ENCODE data around the gene COX5A. TPM values are rescaled to one million over a fixed set of nuclear protein-coding genes. Genes with fewer than 3 reads are reported as not detected.
A peak's percentile ranks its signal among the peaks of the same experiment; 100 is the strongest.

The COX5A gene
- total and polyA plus RNA-seq, 2 of the 13 experiments (the other 11 are each of a cell fraction or from before 2014, with no cell fraction given), result 158 to 218 TPM

DNA sequence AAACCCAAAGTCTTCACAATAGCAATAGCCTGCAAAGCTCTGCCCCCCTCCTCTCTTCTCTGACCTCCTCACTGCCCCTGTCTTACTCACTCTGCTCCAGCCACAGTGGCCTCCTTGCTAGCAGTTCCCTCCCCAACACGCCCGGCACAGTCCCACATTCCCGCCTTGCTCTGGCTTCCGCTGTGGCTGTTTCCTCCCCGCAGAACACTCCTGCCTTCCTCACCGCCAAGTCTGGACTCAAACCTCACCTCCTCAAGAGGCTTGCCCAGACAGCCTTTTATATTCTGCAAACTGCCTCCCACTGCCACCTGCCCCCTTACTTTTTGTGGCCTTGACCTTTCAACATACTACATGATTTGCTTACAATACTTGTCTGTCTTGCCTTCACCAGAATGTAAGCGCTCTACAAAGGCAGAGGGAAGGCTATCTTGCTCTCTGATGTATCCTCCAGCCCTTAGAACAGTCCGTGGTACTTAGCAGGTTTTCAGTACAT lies 48.4 kb downstream of the COX5A start (continued):
- TF ChIP-seq SOX13 (IDR thresholded peaks at IDR 0.05) (no peak), SOX13 (CRISPR knock-in tag; conservative IDR thresholded peaks at IDR 0.05 in 1 of 2, IDR thresholded peaks at IDR 0.05 in 1 of 2) (no peak), MEIS2 (CRISPR knock-in tag; IDR thresholded peaks at IDR 0.05) (0 out of 2 replicates have a peak, but pooled peaks have one; percentile 3), KAT2B (IDR thresholded peaks at IDR 0.05; ENCODE audit: borderline replicate concordance, low read depth, low read length) (no peak), SNAPC2 (CRISPR knock-in tag; IDR thresholded peaks at IDR 0.05) (peak; percentile 83; the same call in 1 of the 2 replicates), ZNF709 (CRISPR knock-in tag; IDR thresholded peaks at IDR 0.05) (0 out of 2 replicates have a peak, but pooled peaks have one; percentile 35), ZFP82 (CRISPR knock-in tag; IDR thresholded peaks at IDR 0.05; ENCODE audit: borderline replicate concordance) (no peak), ISX (CRISPR knock-in tag; conservative IDR thresholded peaks at IDR 0.05) (0 out of 2 replicates have a peak, but pooled peaks have one; percentile 32), ATRX (CRISPR knock-in tag; IDR thresholded peaks at IDR 0.05; ENCODE audit: borderline replicate concordance) (no peak)
- TF ChIP-seq, protein P1, sequence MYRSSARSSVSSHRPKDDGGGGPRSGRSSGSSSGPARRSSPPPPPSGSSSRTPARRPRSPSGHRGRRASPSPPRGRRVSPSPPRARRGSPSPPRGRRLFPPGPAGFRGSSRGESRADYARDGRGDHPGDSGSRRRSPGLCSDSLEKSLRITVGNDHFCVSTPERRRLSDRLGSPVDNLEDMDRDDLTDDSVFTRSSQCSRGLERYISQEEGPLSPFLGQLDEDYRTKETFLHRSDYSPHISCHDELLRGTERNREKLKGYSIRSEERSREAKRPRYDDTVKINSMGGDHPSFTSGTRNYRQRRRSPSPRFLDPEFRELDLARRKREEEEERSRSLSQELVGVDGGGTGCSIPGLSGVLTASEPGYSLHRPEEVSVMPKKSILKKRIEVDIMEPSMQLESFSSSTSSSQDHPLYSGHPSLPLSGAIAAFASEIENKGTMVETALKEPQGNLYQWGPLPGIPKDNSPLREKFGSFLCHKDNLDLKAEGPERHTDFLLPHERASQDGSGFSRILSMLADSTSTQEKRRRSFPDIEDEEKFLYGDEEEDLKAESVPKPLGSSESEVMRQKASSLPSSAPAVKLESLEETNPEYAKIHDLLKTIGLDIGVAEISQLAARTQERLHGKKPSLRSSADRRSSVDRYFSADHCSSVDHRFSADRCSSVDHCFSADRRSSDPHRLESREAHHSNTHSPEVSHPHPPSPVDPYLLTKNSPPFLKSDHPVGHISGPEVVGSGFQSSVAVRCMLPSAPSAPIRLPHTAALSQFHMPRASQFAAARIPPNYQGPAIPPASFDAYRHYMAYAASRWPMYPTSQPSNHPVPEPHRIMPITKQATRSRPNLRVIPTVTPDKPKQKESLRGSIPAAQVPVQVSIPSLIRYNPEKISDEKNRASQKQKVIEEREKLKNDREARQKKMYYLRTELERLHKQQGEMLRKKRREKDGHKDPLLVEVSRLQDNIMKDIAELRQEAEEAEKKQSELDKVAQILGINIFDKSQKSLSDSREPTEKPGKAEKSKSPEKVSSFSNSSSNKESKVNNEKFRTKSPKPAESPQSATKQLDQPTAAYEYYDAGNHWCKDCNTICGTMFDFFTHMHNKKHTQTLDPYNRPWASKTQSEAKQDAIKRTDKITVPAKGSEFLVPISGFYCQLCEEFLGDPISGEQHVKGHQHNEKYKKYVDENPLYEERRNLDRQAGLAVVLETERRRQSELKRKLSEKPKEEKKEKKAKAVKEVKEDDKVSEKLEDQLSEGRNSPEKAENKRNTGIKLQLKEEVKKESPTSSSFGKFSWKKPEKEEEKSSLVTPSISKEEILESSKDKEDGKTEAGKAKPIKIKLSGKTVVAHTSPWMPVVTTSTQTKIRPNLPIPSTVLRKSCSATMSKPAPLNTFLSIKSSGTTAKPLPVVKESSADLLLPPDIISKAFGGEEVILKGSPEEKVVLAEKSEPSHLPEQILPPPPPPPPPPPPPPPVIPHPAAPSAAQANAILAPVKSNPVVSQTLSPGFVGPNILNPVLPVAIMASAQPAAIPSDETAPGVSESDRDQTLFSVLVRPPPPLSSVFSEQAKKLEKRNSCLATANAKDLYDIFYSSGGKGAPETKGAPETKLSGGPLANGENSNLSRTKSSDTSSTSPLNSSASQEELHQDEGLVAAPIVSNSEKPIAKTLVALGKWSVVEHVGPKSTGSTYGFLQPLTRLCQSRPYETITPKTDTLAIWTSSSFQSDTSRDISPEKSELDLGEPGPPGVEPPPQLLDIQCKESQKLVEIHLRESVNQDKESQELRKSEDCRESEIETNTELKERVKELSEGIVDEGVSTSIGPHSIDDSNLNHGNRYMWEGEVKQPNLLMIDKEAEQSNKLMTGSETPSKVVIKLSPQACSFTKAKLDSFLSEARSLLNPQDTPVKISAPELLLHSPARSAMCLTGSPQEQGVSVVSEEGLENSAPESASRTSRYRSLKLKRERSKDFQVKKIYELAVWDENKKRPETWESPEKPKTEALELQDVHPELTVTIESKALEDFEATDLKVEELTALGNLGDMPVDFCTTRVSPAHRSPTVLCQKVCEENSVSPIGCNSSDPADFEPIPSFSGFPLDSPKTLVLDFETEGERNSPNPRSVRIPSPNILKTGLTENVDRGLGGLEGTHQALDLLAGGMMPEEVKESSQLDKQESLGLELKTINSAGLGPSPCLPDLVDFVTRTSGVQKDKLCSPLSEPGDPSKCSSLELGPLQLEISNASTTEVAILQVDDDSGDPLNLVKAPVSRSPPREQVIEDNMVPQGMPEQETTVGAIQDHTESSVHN (CRISPR knock-in tag; IDR thresholded peaks at IDR 0.05), result 0 out of 2 replicates have a peak, but pooled peaks have one; percentile 1
- TF ChIP-seq, protein P2, sequence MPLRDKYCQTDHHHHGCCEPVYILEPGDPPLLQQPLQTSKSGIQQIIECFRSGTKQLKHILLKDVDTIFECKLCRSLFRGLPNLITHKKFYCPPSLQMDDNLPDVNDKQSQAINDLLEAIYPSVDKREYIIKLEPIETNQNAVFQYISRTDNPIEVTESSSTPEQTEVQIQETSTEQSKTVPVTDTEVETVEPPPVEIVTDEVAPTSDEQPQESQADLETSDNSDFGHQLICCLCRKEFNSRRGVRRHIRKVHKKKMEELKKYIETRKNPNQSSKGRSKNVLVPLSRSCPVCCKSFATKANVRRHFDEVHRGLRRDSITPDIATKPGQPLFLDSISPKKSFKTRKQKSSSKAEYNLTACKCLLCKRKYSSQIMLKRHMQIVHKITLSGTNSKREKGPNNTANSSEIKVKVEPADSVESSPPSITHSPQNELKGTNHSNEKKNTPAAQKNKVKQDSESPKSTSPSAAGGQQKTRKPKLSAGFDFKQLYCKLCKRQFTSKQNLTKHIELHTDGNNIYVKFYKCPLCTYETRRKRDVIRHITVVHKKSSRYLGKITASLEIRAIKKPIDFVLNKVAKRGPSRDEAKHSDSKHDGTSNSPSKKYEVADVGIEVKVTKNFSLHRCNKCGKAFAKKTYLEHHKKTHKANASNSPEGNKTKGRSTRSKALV (CRISPR knock-in tag; IDR thresholded peaks at IDR 0.05), result peak; percentile 27; the same call in 1 of the 2 replicates
- TF ChIP-seq, protein P3, sequence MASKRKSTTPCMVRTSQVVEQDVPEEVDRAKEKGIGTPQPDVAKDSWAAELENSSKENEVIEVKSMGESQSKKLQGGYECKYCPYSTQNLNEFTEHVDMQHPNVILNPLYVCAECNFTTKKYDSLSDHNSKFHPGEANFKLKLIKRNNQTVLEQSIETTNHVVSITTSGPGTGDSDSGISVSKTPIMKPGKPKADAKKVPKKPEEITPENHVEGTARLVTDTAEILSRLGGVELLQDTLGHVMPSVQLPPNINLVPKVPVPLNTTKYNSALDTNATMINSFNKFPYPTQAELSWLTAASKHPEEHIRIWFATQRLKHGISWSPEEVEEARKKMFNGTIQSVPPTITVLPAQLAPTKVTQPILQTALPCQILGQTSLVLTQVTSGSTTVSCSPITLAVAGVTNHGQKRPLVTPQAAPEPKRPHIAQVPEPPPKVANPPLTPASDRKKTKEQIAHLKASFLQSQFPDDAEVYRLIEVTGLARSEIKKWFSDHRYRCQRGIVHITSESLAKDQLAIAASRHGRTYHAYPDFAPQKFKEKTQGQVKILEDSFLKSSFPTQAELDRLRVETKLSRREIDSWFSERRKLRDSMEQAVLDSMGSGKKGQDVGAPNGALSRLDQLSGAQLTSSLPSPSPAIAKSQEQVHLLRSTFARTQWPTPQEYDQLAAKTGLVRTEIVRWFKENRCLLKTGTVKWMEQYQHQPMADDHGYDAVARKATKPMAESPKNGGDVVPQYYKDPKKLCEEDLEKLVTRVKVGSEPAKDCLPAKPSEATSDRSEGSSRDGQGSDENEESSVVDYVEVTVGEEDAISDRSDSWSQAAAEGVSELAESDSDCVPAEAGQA (IDR thresholded peaks at IDR 0.05; ENCODE audit: low read depth), result no peak
- TF ChIP-seq, protein P3 (CRISPR knock-in tag; IDR thresholded peaks at IDR 0.05; ENCODE audit: borderline replicate concordance), result 0 out of 2 replicates have a peak, but pooled peaks have one; percentile 36

Measured in HepG2 (cell line).